GM21529 (cell line): ENCODE data around the gene CCN6.
A peak's percentile ranks its signal among the peaks of the same experiment; 100 is the strongest.
"Not testable (repeated sequence)": the region's sequence is repeated elsewhere in the genome, so short reads cannot be mapped to it uniquely, and the experiment has no call there.

Source experiments
- ATAC-seq: cut with Tn5 transposase; IDR thresholded peaks from one replicate; pipeline ENCODE4 v1.9.1; 2021; ENCODE audit not compliant: unreplicated experiment

The CCN6 gene

GRCh38 chr6:112049026-112049799, 4.7 kb upstream of the CCN6 start:
- no peak for ATAC-seq

GRCh38 chr6:112049996-112050395, 3.9 kb upstream of the CCN6 start:
- no peak for ATAC-seq

- ATAC-seq = no peak
These were observed 3.5 kb upstream of the CCN6 start for GRCh38 chr6:112050429-112050828.

- not testable (repeated sequence) for ATAC-seq
These were observed 2.6 kb upstream of the CCN6 start for GRCh38 chr6:112051251-112051740.

GRCh38 chr6:112054555-112055190, 769 bp downstream of the CCN6 start:
- ATAC-seq = no peak

GRCh38 chr6:112058243-112059032, 4.5 kb downstream of the CCN6 start:
- ATAC-seq = no peak

GRCh38 chr6:112061605-112062004, 7.7 kb downstream of the CCN6 start:
- ATAC-seq = no peak

GRCh38 chr6:112062966-112063365, 9.1 kb downstream of the CCN6 start:
- ATAC-seq = no peak

GRCh38 chr6:112065426-112065986, 11.6 kb downstream of the CCN6 start:
- ATAC-seq = no peak

GRCh38 chr6:112066606-112067005, 12.7 kb downstream of the CCN6 start:
- ATAC-seq = no peak

GRCh38 chr6:112081569-112081968, 27.7 kb downstream of the CCN6 start:
- no peak for ATAC-seq

- no peak for ATAC-seq
These were observed 31.6 kb downstream of the CCN6 start for GRCh38 chr6:112085286-112086065.

GRCh38 chr6:112086744-112087135, 32.8 kb downstream of the CCN6 start:
- ATAC-seq = peak; percentile 33

GRCh38 chr6:112087136-112087911, 33.4 kb downstream of the CCN6 start, which contains the start of the genes FAM229B and TUBE1:
Gene FAM229B (plus strand): TSS chr6:112087591. CDS start chr6:112099284, 11,693 bp downstream.
Gene TUBE1 (minus strand): TSS chr6:112087482. CDS start chr6:112087434, 48 bp downstream.
- peak; percentile 95 for ATAC-seq

- no peak for ATAC-seq
These were observed 34.0 kb downstream of the CCN6 start for GRCh38 chr6:112087916-112088315.

GRCh38 chr6:112096901-112097300, 43.0 kb downstream of the CCN6 start:
- no peak for ATAC-seq

GRCh38 chr6:112100561-112100960, 46.7 kb downstream of the CCN6 start:
- ATAC-seq = no peak

GRCh38 chr6:112106026-112106425, 52.1 kb downstream of the CCN6 start:
- not testable (repeated sequence) for ATAC-seq

GRCh38 chr6:112106562-112106961, 52.7 kb downstream of the CCN6 start:
- no peak for ATAC-seq
